Medulla oblongata (tissue), 1 donor: ENCODE measurements around the gene BCAS1.
"Not testable (repeated sequence)": the region's sequence is repeated elsewhere in the genome, so short reads cannot be mapped to it uniquely, and the experiment has no call there.

Source experiments
- DNase-seq: peaks from one replicate; pipeline ENCODE4 v3.0.0-alpha.2; 2015; ENCODE audit errors: extremely low spot score

The BCAS1 gene

GRCh38 chr20:53941680-53942471 is 128.5 kb downstream of the BCAS1 start:
- peak; percentile 22 for DNase-seq

- peak; percentile 64 for DNase-seq
These were observed 129.4 kb downstream of the BCAS1 start for GRCh38 chr20:53940907-53941545.

- DNase-seq, result no peak
These were observed 130.1 kb downstream of the BCAS1 start for GRCh38 chr20:53940360-53940702.

GRCh38 chr20:53939572-53940359 is 130.6 kb downstream of the BCAS1 start:
- peak; percentile 97 for DNase-seq

GRCh38 chr20:53939190-53939571 is 131.2 kb downstream of the BCAS1 start:
- DNase-seq, result no peak

- DNase-seq, result no peak
These were observed 131.7 kb downstream of the BCAS1 start for GRCh38 chr20:53938739-53939138.

GRCh38 chr20:53937929-53938367 is 132.4 kb downstream of the BCAS1 start:
- no peak for DNase-seq

- no peak for DNase-seq
These were observed 133.1 kb downstream of the BCAS1 start for GRCh38 chr20:53937339-53937741.

GRCh38 chr20:53935344-53936084 is 134.9 kb downstream of the BCAS1 start:
- DNase-seq, result peak; percentile 49

GRCh38 chr20:53934421-53935343 is 135.7 kb downstream of the BCAS1 start:
- DNase-seq, result peak; percentile 43

GRCh38 chr20:53933232-53933846 is 137.1 kb downstream of the BCAS1 start:
- DNase-seq, result no peak

GRCh38 chr20:53932655-53933192 is 137.7 kb downstream of the BCAS1 start:
- not testable (repeated sequence) for DNase-seq

- no peak for DNase-seq
These were observed 138.8 kb downstream of the BCAS1 start for GRCh38 chr20:53931597-53931996.

- DNase-seq, result no peak
These were observed 139.5 kb downstream of the BCAS1 start for GRCh38 chr20:53930651-53931504.

GRCh38 chr20:53929974-53930650 is 140.3 kb downstream of the BCAS1 start:
- DNase-seq, result no peak

GRCh38 chr20:53929399-53929798 is 141.0 kb downstream of the BCAS1 start:
- no peak for DNase-seq

- no peak for DNase-seq
These were observed 142.4 kb downstream of the BCAS1 start for GRCh38 chr20:53927990-53928389.

GRCh38 chr20:53926428-53927028 is 143.9 kb downstream of the BCAS1 start:
- no peak for DNase-seq
